Thoracic aorta (tissue), 2 donors: ENCODE results near the gene SNX1. TPM values are rescaled to one million over a fixed set of nuclear protein-coding genes. Genes with fewer than 3 reads are reported as not detected.
"Not testable (repeated sequence)": the region's sequence is repeated elsewhere in the genome, so short reads cannot be mapped to it uniquely, and the experiment has no call there.

ENCODE experiments used
- ATAC-seq: fragments of 150-250 bp; one replicate; pipeline ENCODE4 v1.8.0; 2017; ENCODE audit warnings: low read depth; ENCODE audit not compliant: insufficient number of reproducible peaks, low FRiP score
- DNase-seq: peaks from one replicate; pipeline ENCODE4 v3.0.0-alpha.2; 2020; ENCODE audit warnings: low spot score
- H3K27ac ChIP-seq, 2 donors: fragments of 200-600 bp; sonication (generic); 1 replicate in 1 of 2; 2 replicates in 1 of 2; pipeline ENCODE4 v1.5.1; 2016; ENCODE audit warnings: mild to moderate bottlenecking in 2 of 2, moderate library complexity in 2 of 2
- H3K27me3 ChIP-seq: fragments of 200-600 bp; sonication (generic); replicated peaks from 2 replicates; pipeline ENCODE4 v1.6.0; 2016; ENCODE audit warnings: mild to moderate bottlenecking; ENCODE audit not compliant: insufficient read depth
- H3K36me3 ChIP-seq: fragments of 200-600 bp; sonication (generic); one replicate; pipeline ENCODE4 v1.5.1; 2016
- H3K4me1 ChIP-seq, 2 donors: fragments of 200-600 bp; sonication (generic); 1 replicate in 1 of 2; 2 replicates in 1 of 2; pipeline versions ENCODE4 v1.5.1 to v1.6.0; 2016; ENCODE audit warnings: low read depth in 2 of 2, mild to moderate bottlenecking in 1 of 2; ENCODE audit not compliant: control insufficient read depth in 1 of 2
- H3K4me3 ChIP-seq: fragments of 200-600 bp; sonication (generic); 2 replicates; pipeline ENCODE4 v1.5.1; 2016; ENCODE audit warnings: mild to moderate bottlenecking
- H3K9me3 ChIP-seq: fragments of 200-600 bp; sonication (generic); 2 replicates; pipeline ENCODE4 v1.5.1; 2016
- CTCF ChIP-seq: fragments of 200-600 bp; sonication (generic); IDR thresholded peaks from one replicate; pipeline ENCODE4 v1.5.1; 2019; ENCODE audit warnings: antibody characterized with exemption
- total RNA-seq, 2 donors: library from RNA; depleted of rRNA; stranded (reverse); fragments of >200 nt; gene quantifications; one replicate each; pipeline versions ENCODE4 v1.1.0 to v1.2.3, GENCODE V29; 2016

The SNX1 gene
- total RNA-seq, 2 donors from 2014 or later: 47.2 to 104 TPM

DNA sequence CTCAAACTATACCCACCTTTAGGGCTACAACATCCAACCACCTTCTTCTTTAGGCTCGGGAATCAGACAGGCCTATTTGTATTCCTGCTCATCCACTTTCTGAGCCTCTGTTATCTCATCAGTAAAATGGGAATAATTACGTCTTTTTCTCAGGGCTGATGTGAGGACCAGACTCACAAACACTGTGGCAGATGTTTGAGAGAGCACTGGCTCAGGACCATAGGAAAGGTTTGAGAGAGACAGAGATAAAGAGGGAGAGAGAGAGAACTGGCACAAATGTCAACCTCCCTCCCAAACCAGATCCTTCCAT, 44.7 kb upstream of the SNX1 start:
- peaks cover 5 to 6% of the 10 kb centered on the region in 2 donors for H3K4me1 ChIP-seq
- no peak overlapping the region for H3K4me3 ChIP-seq
- no peaks in the 10 kb centered on the region for H3K9me3 ChIP-seq
- no peak for TF ChIP-seq CTCF
- ATAC-seq (no peak), DNase-seq (no peak)
- H3K27me3 ChIP-seq: no peaks in the 10 kb centered on the region
- no peaks in the 10 kb centered on the region for H3K36me3 ChIP-seq
- no peak overlapping the region for H3K27ac ChIP-seq

GRCh38 chr15:64051407-64052259, 44.1 kb upstream of the SNX1 start:
- TF ChIP-seq CTCF: no peak
- ATAC-seq: no peak

GRCh38 chr15:64052925-64053491, 42.8 kb upstream of the SNX1 start:
- Histone ChIP-seq H3K27ac (no peak overlapping the region), H3K27me3 (no peaks in the 10 kb centered on the region)
- ATAC-seq: no peak

More at GRCh38 chr15:64051407-64052259, 44.1 kb upstream of the SNX1 start:
- H3K36me3 ChIP-seq: no peaks in the 10 kb centered on the region
- DNase-seq: no peak
- no peak overlapping the region for H3K27ac ChIP-seq
- H3K9me3 ChIP-seq: no peaks in the 10 kb centered on the region
- peaks cover 3 to 4% of the 10 kb centered on the region in 2 donors for H3K4me1 ChIP-seq
- H3K27me3 ChIP-seq: no peaks in the 10 kb centered on the region
- H3K4me3 ChIP-seq: no peak overlapping the region

GRCh38 chr15:64053674-64054073, 42.1 kb upstream of the SNX1 start:
- not testable (repeated sequence) for H3K4me3 ChIP-seq, H3K36me3 ChIP-seq, H3K27me3 ChIP-seq, H3K9me3 ChIP-seq, H3K4me1 ChIP-seq, DNase-seq, H3K27ac ChIP-seq, ATAC-seq

More at GRCh38 chr15:64052925-64053491, 42.8 kb upstream of the SNX1 start:
- DNase-seq: no peak
- no peaks in the 10 kb centered on the region for H3K4me1 ChIP-seq
- no peak for TF ChIP-seq CTCF
- no peaks in the 10 kb centered on the region for H3K9me3 ChIP-seq
- no peak overlapping the region for H3K4me3 ChIP-seq
- no peaks in the 10 kb centered on the region for H3K36me3 ChIP-seq

DNA sequence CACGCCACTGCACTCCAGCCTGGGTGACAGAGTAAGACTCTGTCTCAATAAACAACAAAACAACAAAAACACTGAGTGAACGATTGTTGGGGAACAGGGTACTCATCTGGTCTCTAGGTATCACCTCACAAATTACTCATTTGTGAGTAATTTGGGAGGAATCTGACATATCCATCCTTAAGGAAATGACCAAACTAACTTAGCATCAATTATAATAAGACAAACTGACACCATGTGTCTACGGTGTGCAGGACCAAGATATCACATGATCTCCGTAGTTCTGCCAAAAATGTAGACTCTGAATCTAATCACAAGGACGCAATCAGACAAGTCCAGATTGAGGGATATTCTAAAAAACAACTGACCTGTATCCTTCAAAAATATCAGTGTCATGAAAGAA, 37.5 kb upstream of the SNX1 start:
- Histone ChIP-seq H3K4me1 (no peaks in the 10 kb centered on the region), H3K27me3 (no peaks in the 10 kb centered on the region)
- ATAC-seq: no peak

DNA sequence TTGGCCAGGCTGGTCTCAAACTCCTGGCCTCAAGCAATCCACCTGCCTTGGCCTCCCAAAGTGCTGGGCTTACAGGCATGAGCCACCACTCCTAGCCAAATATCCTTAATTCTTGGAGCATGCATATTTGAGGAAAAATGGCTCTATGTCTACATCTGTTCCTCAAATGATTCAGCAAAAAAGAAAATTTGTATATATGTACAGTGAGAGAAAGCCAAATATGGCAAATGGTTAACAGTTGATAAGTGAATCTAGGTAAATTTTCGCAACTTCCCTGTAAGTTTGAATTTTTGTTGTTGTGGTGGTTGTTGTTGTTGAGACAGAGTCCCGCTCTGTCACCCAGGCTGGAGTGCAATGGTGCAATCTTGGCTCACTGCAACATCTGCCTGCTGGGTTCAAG, 36.7 kb upstream of the SNX1 start:
- not testable (repeated sequence) for ATAC-seq, H3K27me3 ChIP-seq, H3K27ac ChIP-seq, H3K36me3 ChIP-seq, H3K4me3 ChIP-seq, H3K4me1 ChIP-seq, DNase-seq, H3K9me3 ChIP-seq

More for the DNA sequence above, 37.5 kb upstream of the SNX1 start:
- no peak for DNase-seq
- Histone ChIP-seq H3K4me3 (no peak overlapping the region), H3K9me3 (no peaks in the 10 kb centered on the region), H3K36me3 (no peaks in the 10 kb centered on the region), H3K27ac (no peak overlapping the region)
- no peak for TF ChIP-seq CTCF
